Urinary bladder (tissue), 4 donors: ENCODE results near the gene ZMYND11. TPM values are rescaled to one million over a fixed set of nuclear protein-coding genes. Genes with fewer than 3 reads are reported as not detected.
A peak's percentile ranks its signal among the peaks of the same experiment; 100 is the strongest.

Experiments used
- DNase-seq: peaks from one replicate; pipeline ENCODE4 v3.0.0-alpha.2; 2015; ENCODE audit errors: extremely low spot score
- H3K27ac ChIP-seq: one replicate; pipeline ENCODE4 v1.5.1; 2013; ENCODE audit warnings: low read depth, mild to moderate bottlenecking, moderate library complexity
- H3K36me3 ChIP-seq: one replicate; pipeline ENCODE4 v1.6.1; 2013; ENCODE audit warnings: mild to moderate bottlenecking, moderate library complexity; ENCODE audit not compliant: insufficient read depth
- H3K4me1 ChIP-seq: one replicate; pipeline ENCODE4 v1.6.1; 2013; ENCODE audit warnings: mild to moderate bottlenecking, moderate library complexity; ENCODE audit not compliant: insufficient read depth
- H3K4me3 ChIP-seq: one replicate; pipeline ENCODE4 v1.5.1; 2013; ENCODE audit warnings: low read depth, low read length
- WGBS: extraction: QIAGEN DNeasy Blood & Tissue Kit; methylation state at CpG from one replicate; pipeline ENCODE4 v1.1.7; 2013; 5-methylcytosine and 5-hydroxymethylcytosine counted together
- polyA plus RNA-seq: library from polyadenylated mRNA; stranded (reverse); fragments of 200-250 nt; gene quantifications from one replicate; pipeline ENCODE4 v1.2.3, GENCODE V29; 2013
- total RNA-seq: library from RNA; depleted of rRNA; stranded (reverse); fragments of >200 nt; gene quantifications from one replicate; pipeline ENCODE4 v1.2.3, GENCODE V29; 2014
- donor health status: healthy with polysubstance abuse.
- donor health status: healthy.

ZMYND11 gene
- total RNA-seq: 114 TPM
- polyA plus RNA-seq: 87.6 TPM

GRCh38 chr10:135132-135600, at the start of gene ZMYND11:
TSS of gene ZMYND11 (plus strand) at chr10:135455. CDS start at chr10:180013, 44,558 bp downstream.
- H3K27ac ChIP-seq: peak within 1 kb of the TSS; percentile 98
- DNase-seq: no peak
- under 1% methylated on average over 71 of the region's 73 CpGs for WGBS
- H3K4me1 ChIP-seq: no peaks in the 10 kb centered on the region
- peak within 1 kb of the TSS; percentile 96 for H3K4me3 ChIP-seq
- no peaks in the 10 kb centered on the region for H3K36me3 ChIP-seq

GRCh38 chr10:86031-86430, 49.2 kb upstream of the ZMYND11 start:
- no peak for DNase-seq
- H3K4me1 ChIP-seq: no peaks in the 10 kb centered on the region
- H3K36me3 ChIP-seq: no peaks in the 10 kb centered on the region
- no peak overlapping the region for H3K27ac ChIP-seq
- WGBS: 87% methylated on average over 10 of the region's 10 CpGs
- no peak overlapping the region for H3K4me3 ChIP-seq

GRCh38 chr10:87177-88080, 47.8 kb upstream of the ZMYND11 start:
- Histone ChIP-seq H3K4me3 (no peak overlapping the region), H3K4me1 (no peaks in the 10 kb centered on the region), H3K36me3 (no peaks in the 10 kb centered on the region), H3K27ac (no peak overlapping the region)
- DNase-seq: no peak
- 70% methylated on average over 19 of the region's 19 CpGs for WGBS

GRCh38 chr10:88253-88652, 47.0 kb upstream of the ZMYND11 start:
- no peak for DNase-seq
- WGBS: 46% methylated on average over 4 of the region's 4 CpGs
- no peaks in the 10 kb centered on the region for H3K4me1 ChIP-seq
- H3K27ac ChIP-seq: no peak overlapping the region
- H3K36me3 ChIP-seq: no peaks in the 10 kb centered on the region
- H3K4me3 ChIP-seq: no peak overlapping the region

- no peaks in the 10 kb centered on the region for H3K36me3 ChIP-seq
- 64% methylated on average over 2 of the region's 2 CpGs for WGBS
- no peak overlapping the region for H3K27ac ChIP-seq
- no peaks in the 10 kb centered on the region for H3K4me1 ChIP-seq
- DNase-seq: no peak
- H3K4me3 ChIP-seq: no peak overlapping the region
Observed at GRCh38 chr10:89248-89647, 46.0 kb upstream of the ZMYND11 start.

GRCh38 chr10:90161-90560, 45.1 kb upstream of the ZMYND11 start:
- H3K4me1 ChIP-seq: no peaks in the 10 kb centered on the region
- WGBS: 82% methylated on average over 1 of the region's 1 CpG
- DNase-seq: no peak
- H3K36me3 ChIP-seq: no peaks in the 10 kb centered on the region
- no peak overlapping the region for H3K4me3 ChIP-seq
- H3K27ac ChIP-seq: no peak overlapping the region

- no peak for DNase-seq
- WGBS: 84% methylated on average over 8 of the region's 8 CpGs
Observed at GRCh38 chr10:91313-91712, 43.9 kb upstream of the ZMYND11 start.

GRCh38 chr10:92153-92552, 43.1 kb upstream of the ZMYND11 start:
- Histone ChIP-seq H3K36me3 (no peaks in the 10 kb centered on the region), H3K4me3 (no peak overlapping the region), H3K27ac (no peak overlapping the region), H3K4me1 (no peaks in the 10 kb centered on the region)
- no peak for DNase-seq
- WGBS: 76% methylated on average over 4 of the region's 4 CpGs

More at GRCh38 chr10:91313-91712, 43.9 kb upstream of the ZMYND11 start:
- Histone ChIP-seq H3K4me3 (no peak overlapping the region), H3K27ac (no peak overlapping the region), H3K36me3 (no peaks in the 10 kb centered on the region), H3K4me1 (no peaks in the 10 kb centered on the region)

- 85% methylated on average over 2 of the region's 2 CpGs for WGBS
- Histone ChIP-seq H3K27ac (no peak overlapping the region), H3K36me3 (no peaks in the 10 kb centered on the region), H3K4me1 (no peaks in the 10 kb centered on the region), H3K4me3 (no peak overlapping the region)
- DNase-seq: peak; percentile 26
Observed at GRCh38 chr10:92846-93245, 42.4 kb upstream of the ZMYND11 start.

GRCh38 chr10:94613-95012, 40.6 kb upstream of the ZMYND11 start:
- H3K27ac ChIP-seq: no peak overlapping the region
- WGBS: 17% methylated on average over 1 of the region's 1 CpG
- no peaks in the 10 kb centered on the region for H3K4me1 ChIP-seq
- no peaks in the 10 kb centered on the region for H3K36me3 ChIP-seq
- no peak overlapping the region for H3K4me3 ChIP-seq
- no peak for DNase-seq

- WGBS: 59% methylated on average over 2 of the region's 2 CpGs
- no peak for DNase-seq
- H3K27ac ChIP-seq: no peak overlapping the region
- H3K36me3 ChIP-seq: no peaks in the 10 kb centered on the region
- no peaks in the 10 kb centered on the region for H3K4me1 ChIP-seq
- no peak overlapping the region for H3K4me3 ChIP-seq
Observed at GRCh38 chr10:95356-96115, 39.7 kb upstream of the ZMYND11 start.

- no peak overlapping the region for H3K4me3 ChIP-seq
- H3K36me3 ChIP-seq: no peaks in the 10 kb centered on the region
- DNase-seq: no peak
- H3K4me1 ChIP-seq: no peaks in the 10 kb centered on the region
- H3K27ac ChIP-seq: no peak overlapping the region
- 7% methylated on average over 1 of the region's 1 CpG for WGBS
Observed at GRCh38 chr10:96466-96865, 38.8 kb upstream of the ZMYND11 start.

- Histone ChIP-seq H3K27ac (no peak overlapping the region), H3K36me3 (no peaks in the 10 kb centered on the region), H3K4me1 (no peaks in the 10 kb centered on the region), H3K4me3 (no peak overlapping the region)
- DNase-seq: no peak
- WGBS: 89% methylated on average over 4 of the region's 4 CpGs
Observed at GRCh38 chr10:104416-104815, 30.8 kb upstream of the ZMYND11 start.
